Left lung (tissue), 10 donors: ENCODE data around the gene HOXB2. TPM values are rescaled to one million over a fixed set of nuclear protein-coding genes. Genes with fewer than 3 reads are reported as not detected.

Source experiments
- ATAC-seq: fragments of 200-7000 bp; cut with Tn5 transposase; one replicate; pipeline ENCODE4 v1.9.1; 2020; ENCODE audit warnings: moderate library complexity
- DNase-seq, 4 donors: peaks; one replicate each; pipeline ENCODE4 v3.0.0-alpha.2; 2013 to 2020
- H3K27ac ChIP-seq, 2 donors: fragments of 200-600 bp; sonication (generic) in 1 of 2; one replicate each; pipeline versions ENCODE4 v1.5.0 to v1.8.0; 2020 to 2021
- H3K27me3 ChIP-seq, 2 donors: fragments of 200-600 bp; sonication (generic) in 1 of 2; one replicate each; pipeline versions ENCODE4 v1.5.0 to v1.8.0; 2020 to 2021
- H3K36me3 ChIP-seq, 2 donors: fragments of 200-600 bp; sonication (generic) in 1 of 2; one replicate each; pipeline versions ENCODE4 v1.5.0 to v1.8.0; 2020 to 2021
- H3K4me1 ChIP-seq, 2 donors: fragments of 200-600 bp; one replicate each; pipeline ENCODE4 v1.8.0; 2021
- H3K4me3 ChIP-seq, 2 donors: fragments of 200-600 bp; sonication (generic) in 1 of 2; one replicate each; pipeline versions ENCODE4 v1.5.0 to v1.8.0; 2020 to 2021; ENCODE audit warnings: mild to moderate bottlenecking in 1 of 2
- H3K9me3 ChIP-seq, 2 donors: fragments of 200-600 bp; sonication (generic) in 1 of 2; one replicate each; pipeline versions ENCODE4 v1.5.0 to v1.8.0; 2020 to 2021
- CTCF ChIP-seq, 2 donors: fragments of 200-600 bp; sonication (generic) in 1 of 2; IDR thresholded peaks; one replicate each; pipeline versions ENCODE4 v1.5.0 to v1.8.0; 2021; ENCODE audit warnings: antibody characterized with exemption in 2 of 2
- intact Hi-C, 2 donors: fragments of 100-400 bp; cut with DNase I; formaldehyde crosslinking; loops; one replicate each; pipeline versions ENCODE4 v1.11.2 to v1.14.2; 2022
- polyA plus RNA-seq, 6 donors: library from polyadenylated mRNA; unstranded; fragments of 120-200 nt; gene quantifications; one replicate each; pipeline ENCODE4 v1.2.1, GENCODE V29; 2013; ENCODE audit not compliant: insufficient read length in 6 of 6
- total RNA-seq, 2 donors: library from RNA; stranded (reverse); fragmentation: NEBNext Ultra II Directional; extraction: Animal tissue kit (Norgen Biotek cat#: 25700); gene quantifications; one replicate each; pipeline ENCODE4 v1.2.1, GENCODE V29; 2021
- donor health status: DM: no; HTN: yes; CAD: no.
- donor health status: DM: no; HTN: no; CAD: no.

The HOXB2 gene
- total and polyA plus RNA-seq, 8 donors = 9.7 to 33.6 (median 24.9) TPM

- no peaks in the 10 kb centered on the region for H3K9me3 ChIP-seq
- peak overlapping the region in 1 of 2 donors; percentile 67 for H3K27ac ChIP-seq
- no peak overlapping the region for H3K4me3 ChIP-seq
- peaks cover 26 to 90% of the 10 kb centered on the region in 2 donors for H3K27me3 ChIP-seq
- peaks cover 3 to 13% of the 10 kb centered on the region in 2 donors for H3K4me1 ChIP-seq
- intact Hi-C loops = no loop called here
- ATAC-seq = no peak
- TF ChIP-seq CTCF (IDR thresholded peaks at IDR 0.05) = no peak
- H3K36me3 ChIP-seq = no peaks in the 10 kb centered on the region
- no peak for DNase-seq
These were observed 18.5 kb upstream of the HOXB2 start for GRCh38 chr17:48563385-48563838.

GRCh38 chr17:48562934-48563333 is 18.0 kb upstream of the HOXB2 start:
- no peak for DNase-seq
- H3K27me3 ChIP-seq = peaks cover 21 to 90% of the 10 kb centered on the region in 2 donors
- intact Hi-C loops = no loop called here
- H3K4me1 ChIP-seq = peaks cover 3 to 10% of the 10 kb centered on the region in 2 donors
- no peak overlapping the region for H3K4me3 ChIP-seq
- H3K9me3 ChIP-seq = no peaks in the 10 kb centered on the region
- ATAC-seq = no peak
- no peaks in the 10 kb centered on the region for H3K36me3 ChIP-seq
- H3K27ac ChIP-seq = peak overlapping the region in 1 of 2 donors; percentile 67
- TF ChIP-seq CTCF (IDR thresholded peaks at IDR 0.05) = no peak

- Histone ChIP-seq H3K36me3 (no peaks in the 10 kb centered on the region), H3K9me3 (no peaks in the 10 kb centered on the region), H3K4me3 (no peak overlapping the region), H3K4me1 (peaks cover 3 to 7% of the 10 kb centered on the region in 2 donors), H3K27ac (peak overlapping the region in 1 of 2 donors; percentile 67), H3K27me3 (peaks cover 15 to 90% of the 10 kb centered on the region in 2 donors)
- intact Hi-C loops = no loop called here
- DNase-seq (no peak), ATAC-seq (no peak)
- TF ChIP-seq CTCF (IDR thresholded peaks at IDR 0.05) = no peak
These were observed 17.2 kb upstream of the HOXB2 start for GRCh38 chr17:48561884-48562810.

- Histone ChIP-seq H3K4me3 (no peak overlapping the region), H3K27me3 (peaks cover 16 to 90% of the 10 kb centered on the region in 2 donors), H3K27ac (peak overlapping the region; percentile 18 to 82), H3K36me3 (no peaks in the 10 kb centered on the region), H3K4me1 (no peaks in the 10 kb centered on the region), H3K9me3 (no peaks in the 10 kb centered on the region)
- intact Hi-C loops = no loop called here
- peak in 2 of 4 donors; percentile 27 to 87 for DNase-seq
- ATAC-seq = peak; percentile 31
- TF ChIP-seq CTCF (IDR thresholded peaks at IDR 0.05) = no peak
These were observed 15.2 kb upstream of the HOXB2 start for GRCh38 chr17:48559840-48560817.
